Bone marrow (tissue), 2 donors: ENCODE results near the gene ERC2.

ENCODE experiments used
- DNase-seq, 2 donors: peaks; one replicate each; lab custom pipeline; 2025; lab: John Stamatoyannopoulos, UW

ERC2 gene

GRCh38 chr3:56253941-56254665 is 214.2 kb downstream of the ERC2 start:
- no peak for DNase-seq

- DNase-seq = no peak
Observed at GRCh38 chr3:56251343-56251945, 216.8 kb downstream of the ERC2 start.

- no peak for DNase-seq
Observed at GRCh38 chr3:56248021-56248420, 220.2 kb downstream of the ERC2 start.

- no peak for DNase-seq
Observed at GRCh38 chr3:56238299-56238698, 230.0 kb downstream of the ERC2 start.

GRCh38 chr3:56233742-56234141 is 234.5 kb downstream of the ERC2 start:
- no peak for DNase-seq

GRCh38 chr3:56229311-56229710 is 239.0 kb downstream of the ERC2 start:
- DNase-seq = no peak

- DNase-seq = no peak
Observed at GRCh38 chr3:56222866-56223265, 245.4 kb downstream of the ERC2 start.

GRCh38 chr3:56219894-56220805 is 248.1 kb downstream of the ERC2 start:
- DNase-seq = no peak

- DNase-seq = no peak
Observed at GRCh38 chr3:56209982-56210751, 258.1 kb downstream of the ERC2 start.

- DNase-seq = no peak
Observed at GRCh38 chr3:56207922-56208321, 260.3 kb downstream of the ERC2 start.

- no peak for DNase-seq
Observed at GRCh38 chr3:56205406-56205805, 262.9 kb downstream of the ERC2 start.

GRCh38 chr3:56202997-56203396 is 265.3 kb downstream of the ERC2 start:
- DNase-seq = no peak

GRCh38 chr3:56201407-56201806 is 266.9 kb downstream of the ERC2 start:
- no peak for DNase-seq

GRCh38 chr3:56200251-56200650 is 268.0 kb downstream of the ERC2 start:
- DNase-seq = no peak

GRCh38 chr3:56197991-56198390 is 270.3 kb downstream of the ERC2 start:
- no peak for DNase-seq

GRCh38 chr3:56197259-56197965 is 270.9 kb downstream of the ERC2 start:
- DNase-seq = no peak

- no peak for DNase-seq
Observed at GRCh38 chr3:56196700-56197099, 271.6 kb downstream of the ERC2 start.

GRCh38 chr3:56193519-56193918 is 274.7 kb downstream of the ERC2 start:
- DNase-seq = no peak

- no peak for DNase-seq
Observed at GRCh38 chr3:56192001-56192400, 276.3 kb downstream of the ERC2 start.

GRCh38 chr3:56190771-56191305 is 277.4 kb downstream of the ERC2 start:
- DNase-seq = no peak

GRCh38 chr3:56190130-56190529 is 278.1 kb downstream of the ERC2 start:
- DNase-seq = no peak
